Activated T-cell treated with anti-CD3 and anti-CD28 coated beads, Interleukin-2, amount 50 U/mL, for 4 hours (primary cell): ENCODE results near the gene BACE2. TPM values are rescaled to one million over a fixed set of nuclear protein-coding genes. Genes with fewer than 3 reads are reported as not detected.
"Not testable (repeated sequence)": the region's sequence is repeated elsewhere in the genome, so short reads cannot be mapped to it uniquely, and the experiment has no call there.

Source experiments
- ATAC-seq, 2 donors: fragments of 200-7000 bp; cut with Tn5 transposase; one replicate each; pipeline ENCODE4 v1.10.0; 2021
- DNase-seq: peaks from one replicate; pipeline ENCODE4 v3.0.0-alpha.2; 2020
- H3K27me3 Mint-ChIP-seq: one replicate; pipeline ENCODE4 v1.8.0; 2021; ENCODE audit warnings: low read depth, mixed read lengths
- H3K36me3 Mint-ChIP-seq: one replicate; pipeline ENCODE4 v1.8.0; 2022; ENCODE audit warnings: mixed read lengths; ENCODE audit not compliant: insufficient read depth
- H3K4me1 Mint-ChIP-seq: one replicate; pipeline ENCODE4 v1.8.0; 2021; ENCODE audit warnings: low read depth, mixed read lengths
- H3K4me3 Mint-ChIP-seq: one replicate; pipeline ENCODE4 v1.8.0; 2021; ENCODE audit warnings: mild to moderate bottlenecking, moderate library complexity, mixed read lengths
- H3K9me3 Mint-ChIP-seq: one replicate; pipeline ENCODE4 v1.8.0; 2021; ENCODE audit warnings: mixed read lengths
- total RNA-seq, 3 donors: library from RNA; stranded (reverse); gene quantifications; one replicate each; pipeline ENCODE4 v1.2.1, GENCODE V29; 2021

The BACE2 gene
- total RNA-seq, 3 donors from 2014 or later: 0.32 to 0.53 (median 0.38) TPM

DNA sequence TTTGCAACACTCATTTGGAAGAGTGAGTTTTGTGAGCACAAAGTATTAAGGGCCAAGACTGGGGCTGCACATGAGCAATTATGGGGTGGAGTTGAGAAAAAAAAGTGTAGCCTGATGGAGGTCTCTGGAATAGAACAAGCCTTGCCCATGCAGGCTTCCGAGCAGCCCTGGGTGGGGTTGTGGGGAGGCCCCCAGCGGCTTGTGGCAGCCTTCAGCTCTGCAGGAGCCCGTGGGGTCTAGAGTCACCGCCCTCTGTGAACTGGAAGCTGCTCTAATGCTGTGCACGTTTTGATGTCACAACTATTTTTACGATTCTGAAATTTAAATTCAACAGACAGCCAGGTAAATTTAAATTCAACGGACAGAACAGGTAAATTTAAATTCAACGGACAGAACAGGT is 58.9 kb downstream of the BACE2 start:
- Mint-ChIP-seq H3K4me3 (no peak overlapping the region), H3K36me3 (no peaks in the 10 kb centered on the region), H3K27me3 (peaks cover 10% of the 10 kb centered on the region), H3K9me3 (no peaks in the 10 kb centered on the region), H3K4me1 (peaks cover 2% of the 10 kb centered on the region)
- no peak for DNase-seq
- no peak for ATAC-seq

DNA sequence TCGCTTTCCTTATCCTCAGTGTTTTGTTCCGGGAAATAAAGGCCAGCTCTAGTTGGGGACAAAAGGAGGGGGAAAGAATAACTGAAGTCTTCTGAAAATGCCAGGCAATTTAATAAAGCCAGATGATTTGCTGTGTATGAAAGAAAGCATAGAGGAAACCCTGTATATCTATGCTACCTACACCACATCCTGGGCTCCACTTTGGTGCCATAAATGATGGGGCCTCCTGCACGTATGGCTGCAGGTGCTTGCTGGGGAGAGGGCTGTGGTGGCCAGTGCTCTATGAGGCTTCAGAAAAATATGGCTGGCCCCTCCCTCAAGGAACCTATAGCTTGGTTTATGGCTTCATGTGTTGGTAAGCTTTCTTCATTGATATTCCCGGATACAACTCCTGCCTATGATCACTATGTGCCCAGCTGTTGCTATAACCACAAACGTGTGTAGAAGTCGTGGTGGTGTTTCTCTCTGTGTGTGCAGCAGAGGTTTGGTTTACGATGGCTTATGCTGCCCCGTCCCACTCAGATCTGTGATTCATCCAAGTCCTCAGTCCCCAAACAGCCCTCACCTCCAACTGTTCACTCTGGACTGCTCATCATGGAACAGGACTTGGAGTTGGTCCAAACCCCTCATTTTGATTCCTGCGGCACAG is 59.5 kb downstream of the BACE2 start:
- H3K4me3 Mint-ChIP-seq: no peak overlapping the region
- no peak for DNase-seq

DNA sequence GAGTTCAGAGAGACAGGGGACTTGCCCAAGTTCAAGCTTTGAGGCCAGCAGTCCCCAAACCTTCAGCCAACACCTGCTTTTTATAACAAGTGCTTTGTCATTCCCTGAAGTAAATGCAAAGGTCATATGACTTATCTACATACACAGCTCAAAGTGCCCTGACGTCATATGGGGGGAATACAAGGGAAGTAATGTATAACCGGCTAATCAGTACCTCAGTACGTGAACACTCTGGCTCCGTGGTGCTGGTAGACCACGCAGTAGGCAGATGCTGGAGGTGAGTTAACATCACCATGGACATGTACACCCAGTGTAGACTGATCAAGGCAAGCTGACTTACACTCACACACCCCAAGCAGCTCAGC is 60.0 kb downstream of the BACE2 start:
- no peaks in the 10 kb centered on the region for H3K9me3 Mint-ChIP-seq
- no peaks in the 10 kb centered on the region for H3K36me3 Mint-ChIP-seq
- peaks cover 2% of the 10 kb centered on the region for H3K4me1 Mint-ChIP-seq
- H3K27me3 Mint-ChIP-seq: peaks cover 14% of the 10 kb centered on the region
- no peak overlapping the region for H3K4me3 Mint-ChIP-seq
- ATAC-seq (peak in 1 of 2 donors; percentile 18), DNase-seq (no peak)

More for the DNA sequence above, 59.5 kb downstream of the BACE2 start:
- Mint-ChIP-seq H3K4me1 (peaks cover 2% of the 10 kb centered on the region), H3K36me3 (no peaks in the 10 kb centered on the region), H3K27me3 (peaks cover 13% of the 10 kb centered on the region), H3K9me3 (no peaks in the 10 kb centered on the region)
- no peak for ATAC-seq

DNA sequence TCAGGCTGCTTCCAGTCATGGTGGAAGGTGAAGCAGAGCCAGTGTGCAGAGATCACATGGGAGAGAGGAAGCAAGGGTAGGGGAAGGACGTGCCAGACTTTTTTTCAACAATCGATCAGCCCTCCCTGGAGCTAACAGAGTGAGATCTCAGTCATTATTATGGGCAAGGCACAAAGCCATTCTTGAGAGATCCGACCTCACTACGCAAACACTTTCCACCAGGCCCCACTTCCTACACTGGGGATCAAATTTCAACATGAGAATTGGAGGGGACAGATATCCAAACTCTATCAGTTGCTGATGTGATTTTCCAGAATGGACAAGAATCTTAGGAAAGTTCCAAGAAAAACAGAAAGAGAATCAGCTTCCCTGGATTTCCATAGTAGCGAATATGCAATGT is 60.5 kb downstream of the BACE2 start:
- Mint-ChIP-seq H3K27me3 (peaks cover 12% of the 10 kb centered on the region), H3K4me1 (peaks cover 2% of the 10 kb centered on the region), H3K36me3 (no peaks in the 10 kb centered on the region), H3K4me3 (no peak overlapping the region), H3K9me3 (no peaks in the 10 kb centered on the region)
- no peak for DNase-seq
- no peak for ATAC-seq

GRCh38 chr21:41228958-41229357 is 61.0 kb downstream of the BACE2 start:
- Mint-ChIP-seq H3K9me3 (no peaks in the 10 kb centered on the region), H3K4me1 (peaks cover 2% of the 10 kb centered on the region), H3K27me3 (peaks cover 9% of the 10 kb centered on the region), H3K36me3 (no peaks in the 10 kb centered on the region), H3K4me3 (no peak overlapping the region)
- ATAC-seq: no peak
- no peak for DNase-seq

- Mint-ChIP-seq H3K4me3 (no peak overlapping the region), H3K36me3 (no peaks in the 10 kb centered on the region)
Observed at GRCh38 chr21:41229509-41230248, 61.7 kb downstream of the BACE2 start.

GRCh38 chr21:41230497-41230896 is 62.5 kb downstream of the BACE2 start:
- ATAC-seq: no peak
- Mint-ChIP-seq H3K36me3 (no peaks in the 10 kb centered on the region), H3K4me1 (peaks cover 2% of the 10 kb centered on the region), H3K9me3 (no peaks in the 10 kb centered on the region), H3K4me3 (no peak overlapping the region), H3K27me3 (peaks cover 22% of the 10 kb centered on the region)
- no peak for DNase-seq

More at GRCh38 chr21:41229509-41230248, 61.7 kb downstream of the BACE2 start:
- DNase-seq (no peak), ATAC-seq (no peak)
- H3K27me3 Mint-ChIP-seq: peaks cover 14% of the 10 kb centered on the region
- no peaks in the 10 kb centered on the region for H3K9me3 Mint-ChIP-seq
- H3K4me1 Mint-ChIP-seq: peaks cover 2% of the 10 kb centered on the region

DNA sequence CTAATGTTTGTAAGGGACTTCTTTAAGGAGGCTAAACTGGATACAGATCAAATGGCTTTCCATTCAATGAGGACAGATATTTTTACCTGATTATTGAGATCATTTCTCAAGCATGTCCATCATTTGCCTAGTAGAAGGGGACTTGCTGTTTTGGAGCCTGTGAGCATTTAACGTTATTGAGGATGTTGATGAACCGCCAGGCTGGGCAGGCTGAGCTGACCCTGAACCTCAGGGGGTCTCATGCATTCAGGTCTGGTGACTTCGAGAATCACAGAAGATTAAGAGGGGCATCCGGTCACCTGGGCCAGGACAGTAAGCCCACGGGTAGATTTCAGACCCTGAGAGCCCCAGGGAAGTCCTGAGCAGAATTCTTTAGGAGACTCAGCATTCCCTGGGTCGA is 63.1 kb downstream of the BACE2 start:
- H3K4me3 Mint-ChIP-seq: no peak overlapping the region
- peaks cover 2% of the 10 kb centered on the region for H3K4me1 Mint-ChIP-seq
- H3K27me3 Mint-ChIP-seq: peaks cover 25% of the 10 kb centered on the region
- H3K36me3 Mint-ChIP-seq: no peaks in the 10 kb centered on the region
- DNase-seq (no peak), ATAC-seq (no peak)
- no peaks in the 10 kb centered on the region for H3K9me3 Mint-ChIP-seq

DNA sequence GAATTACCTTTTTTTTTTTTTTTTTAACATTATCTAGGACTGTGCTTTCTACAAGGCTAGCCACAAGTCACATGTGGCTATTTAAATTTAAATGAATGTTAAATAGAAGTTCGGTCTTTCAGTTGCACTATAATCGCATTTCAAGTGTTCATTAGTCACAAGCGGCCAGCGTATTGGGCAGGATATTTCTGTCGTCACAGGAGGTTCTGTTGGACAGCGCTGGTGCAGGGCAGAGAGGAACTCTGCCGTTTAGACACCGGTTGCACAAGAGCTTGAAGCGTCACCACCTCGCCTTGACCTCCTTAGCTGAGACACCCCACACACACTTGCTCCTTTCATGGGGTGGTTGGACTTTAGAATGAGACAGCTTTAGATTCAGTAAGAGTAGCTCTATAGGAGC is 64.1 kb downstream of the BACE2 start:
- Mint-ChIP-seq H3K4me1 (peaks cover 2% of the 10 kb centered on the region), H3K4me3 (no peak overlapping the region), H3K36me3 (no peaks in the 10 kb centered on the region), H3K9me3 (no peaks in the 10 kb centered on the region), H3K27me3 (peaks cover 29% of the 10 kb centered on the region)
- no peak for DNase-seq
- no peak for ATAC-seq

DNA sequence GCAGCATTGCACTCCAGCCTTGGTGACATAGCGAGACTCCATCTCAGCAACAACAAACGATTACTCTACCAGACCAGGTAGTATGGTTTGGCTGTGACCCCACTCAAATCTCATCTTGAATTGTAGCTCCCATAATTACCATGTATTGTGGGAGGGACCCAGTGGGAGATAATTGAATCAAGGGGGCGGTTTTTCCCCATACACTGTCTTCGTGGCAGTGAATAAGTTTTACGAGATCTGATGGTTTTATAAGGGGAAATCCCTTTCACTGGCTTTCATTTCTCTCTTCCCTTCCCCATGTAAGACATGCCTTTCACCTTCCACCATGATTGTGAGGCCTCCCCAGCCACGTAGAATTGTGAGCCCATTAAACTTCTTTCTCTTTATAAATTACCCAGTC is 66.0 kb downstream of the BACE2 start:
- no peak for DNase-seq
- no peaks in the 10 kb centered on the region for H3K9me3 Mint-ChIP-seq
- no peaks in the 10 kb centered on the region for H3K36me3 Mint-ChIP-seq
- H3K4me1 Mint-ChIP-seq: no peaks in the 10 kb centered on the region
- no peak overlapping the region for H3K4me3 Mint-ChIP-seq
- ATAC-seq: no peak
- peaks cover 24% of the 10 kb centered on the region for H3K27me3 Mint-ChIP-seq

DNA sequence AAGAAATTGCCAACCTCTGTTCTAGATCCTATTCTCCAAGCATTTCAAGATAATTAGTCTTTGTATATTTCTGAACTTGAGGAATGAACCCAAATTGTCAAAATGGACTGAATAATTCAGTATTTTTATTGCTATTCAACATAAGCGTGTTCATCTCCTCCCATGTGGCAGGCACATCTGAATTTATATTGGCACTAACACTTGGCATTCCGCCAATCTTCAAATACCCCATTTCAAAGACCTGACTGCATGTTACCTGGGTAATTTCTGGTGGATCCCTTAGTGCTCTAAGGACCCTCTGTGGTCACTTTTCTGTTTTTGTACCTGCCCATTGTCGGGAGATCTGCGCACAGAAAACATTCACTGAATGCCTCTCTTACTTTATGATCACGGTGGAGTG is 66.6 kb downstream of the BACE2 start:
- H3K9me3 Mint-ChIP-seq: no peaks in the 10 kb centered on the region
- peaks cover 24% of the 10 kb centered on the region for H3K27me3 Mint-ChIP-seq
- no peaks in the 10 kb centered on the region for H3K4me1 Mint-ChIP-seq
- DNase-seq: no peak
- no peaks in the 10 kb centered on the region for H3K36me3 Mint-ChIP-seq
- H3K4me3 Mint-ChIP-seq: no peak overlapping the region
- no peak for ATAC-seq

DNA sequence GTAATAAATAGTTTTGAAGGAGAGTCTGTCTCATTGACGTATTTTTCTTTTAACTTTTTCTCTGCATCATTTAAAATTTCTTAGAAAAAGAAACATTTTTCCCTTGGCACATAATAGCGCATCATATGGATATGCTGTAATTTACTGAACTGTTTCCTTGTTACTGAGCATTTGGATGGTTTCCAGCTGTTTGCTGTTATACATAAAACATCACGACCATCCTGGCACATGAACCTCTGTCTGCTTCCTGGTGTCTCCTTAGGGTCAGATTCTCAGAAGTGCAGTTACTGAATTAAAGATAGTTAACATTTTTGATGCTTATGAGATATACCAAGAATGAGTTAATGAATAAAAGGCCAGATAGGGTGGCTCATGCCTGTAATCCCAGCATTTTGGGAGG is 67.2 kb downstream of the BACE2 start:
- Mint-ChIP-seq H3K4me3 (no peak overlapping the region), H3K36me3 (no peaks in the 10 kb centered on the region), H3K4me1 (no peaks in the 10 kb centered on the region), H3K27me3 (peaks cover 24% of the 10 kb centered on the region), H3K9me3 (no peaks in the 10 kb centered on the region)
- DNase-seq (no peak), ATAC-seq (no peak)

DNA sequence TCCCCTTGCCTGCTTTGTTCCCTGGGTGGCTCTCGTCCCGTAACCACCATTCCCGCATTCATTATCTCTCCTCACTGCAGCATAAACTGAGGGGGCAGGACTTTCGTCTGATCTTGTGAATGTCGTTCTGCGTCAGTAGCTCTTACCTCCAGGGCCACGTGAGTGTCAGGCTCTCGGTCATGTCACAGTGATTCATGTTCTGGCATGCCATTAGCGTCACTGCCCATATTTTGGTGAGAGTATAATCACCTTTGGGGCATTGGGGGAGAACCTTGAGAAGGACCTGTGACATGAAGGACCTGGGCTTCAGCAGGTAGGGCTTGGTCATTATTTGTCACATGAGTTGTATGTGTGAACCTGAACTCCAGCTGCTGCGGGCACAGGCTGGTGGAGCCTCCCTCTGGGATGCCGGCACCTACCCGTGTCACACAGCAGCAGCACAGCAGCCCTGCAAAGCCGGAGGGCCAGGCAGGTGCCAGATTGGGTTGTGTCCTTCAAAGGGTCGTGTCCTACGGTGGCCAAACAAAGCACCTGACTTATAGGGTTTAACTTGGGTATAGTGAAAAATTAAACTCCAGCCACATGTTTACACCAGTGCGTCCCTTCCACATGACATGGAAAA is 68.5 kb downstream of the BACE2 start:
- Mint-ChIP-seq H3K9me3 (no peaks in the 10 kb centered on the region), H3K36me3 (no peaks in the 10 kb centered on the region), H3K27me3 (peaks cover 26% of the 10 kb centered on the region), H3K4me3 (no peak overlapping the region), H3K4me1 (no peaks in the 10 kb centered on the region)
- no peak for DNase-seq
- no peak for ATAC-seq

- H3K4me1 Mint-ChIP-seq, H3K4me3 Mint-ChIP-seq, DNase-seq, ATAC-seq, H3K36me3 Mint-ChIP-seq, H3K9me3 Mint-ChIP-seq: not testable (repeated sequence)
- H3K27me3 Mint-ChIP-seq: peaks cover 21% of the 10 kb centered on the region
Observed at GRCh38 chr21:41238081-41238796, 70.3 kb downstream of the BACE2 start.
